GM12878 (cell line): ENCODE data around the gene RNU2-63P.

ENCODE experiments used
- CBX3 ChIP-seq: fragments of 200-600 bp; sonication (generic); IDR thresholded peaks from 2 replicates; pipeline ENCODE4 v1.6.1; 2016; ENCODE audit warnings: low read depth, borderline replicate concordance
- EP300 ChIP-seq, 2 experiments: fragments of 150-350 bp in 1 of 2; IDR thresholded peaks; 2 replicates each; pipeline ENCODE4 v1.6.1; 2011 to 2012; ENCODE audit warnings: low read depth in 2 of 2, low read length in 2 of 2, borderline replicate concordance in 1 of 2, improper control_type of control experiment in 1 of 2, inconsistent platforms in 1 of 2; ENCODE audit not compliant: control insufficient read depth in 1 of 2
- ETV6 ChIP-seq, 2 experiments: fragments of 450-650 bp in 1 of 2; IDR thresholded peaks in 1 of 2; conservative IDR thresholded peaks in 1 of 2; 2 replicates each; pipeline ENCODE4 v1.6.1; 2014; ENCODE audit warnings: antibody characterized with exemption in 1 of 2, borderline replicate concordance in 1 of 2, low read depth in 1 of 2, mild to moderate bottlenecking in 1 of 2, moderate library complexity in 1 of 2
- EZH2 ChIP-seq: IDR thresholded peaks from 2 replicates; pipeline ENCODE4 v1.6.1; 2012; ENCODE audit warnings: low read depth, mild to moderate bottlenecking, control low read depth, inconsistent platforms, low read length, borderline replicate concordance; ENCODE audit not compliant: control insufficient read depth
- GABPA ChIP-seq: IDR thresholded peaks from 2 replicates; pipeline ENCODE4 v1.6.1; 2014; ENCODE audit warnings: antibody characterized with exemption, low read depth, mild to moderate bottlenecking, inconsistent platforms
- MAX ChIP-seq: IDR thresholded peaks from 2 replicates; pipeline ENCODE4 v1.6.1; 2012; ENCODE audit warnings: low read depth, low read length, improper control_type of control experiment
- MEF2A ChIP-seq: IDR thresholded peaks from 2 replicates; pipeline ENCODE4 v1.6.1; 2011; ENCODE audit warnings: low read depth, mild to moderate bottlenecking, low read length, moderate library complexity; ENCODE audit not compliant: insufficient read depth
- POLR2A ChIP-seq: IDR thresholded peaks from 2 replicates; pipeline ENCODE4 v1.6.1; 2011; ENCODE audit warnings: low read depth, mild to moderate bottlenecking, low read length
- POLR2AphosphoS2 ChIP-seq: IDR thresholded peaks from 2 replicates; pipeline ENCODE4 v1.6.1; 2011; ENCODE audit warnings: low read depth, mild to moderate bottlenecking, low read length, improper control_type of control experiment, moderate library complexity
- POLR2AphosphoS5 ChIP-seq: IDR thresholded peaks from 2 replicates; pipeline ENCODE4 v1.6.1; 2011; ENCODE audit warnings: mild to moderate bottlenecking, low read length, inconsistent platforms
- STAT3 ChIP-seq: IDR thresholded peaks from 2 replicates; pipeline ENCODE4 v1.6.1; 2011; ENCODE audit warnings: low read depth, low read length, improper control_type of control experiment
- YY1 ChIP-seq: IDR thresholded peaks from 2 replicates; pipeline ENCODE4 v1.6.1; 2011; ENCODE audit warnings: low read depth, mild to moderate bottlenecking, low read length
- TF ChIP-seq, protein P1 (sequence below), 3 experiments: IDR thresholded peaks in 2 of 3; conservative IDR thresholded peaks in 1 of 3; 2 replicates each; pipeline ENCODE4 v1.5.1; 2011; ENCODE audit warnings: low read depth in 3 of 3, low read length in 3 of 3, mild to moderate bottlenecking in 3 of 3, control low read depth in 2 of 3, moderate library complexity in 2 of 3, inconsistent platforms in 1 of 3, mixed read lengths in 1 of 3; ENCODE audit not compliant: control insufficient read depth in 2 of 3, insufficient read depth in 1 of 3; ENCODE audit errors: extremely low read depth in 1 of 3

- TF ChIP-seq, protein P1, sequence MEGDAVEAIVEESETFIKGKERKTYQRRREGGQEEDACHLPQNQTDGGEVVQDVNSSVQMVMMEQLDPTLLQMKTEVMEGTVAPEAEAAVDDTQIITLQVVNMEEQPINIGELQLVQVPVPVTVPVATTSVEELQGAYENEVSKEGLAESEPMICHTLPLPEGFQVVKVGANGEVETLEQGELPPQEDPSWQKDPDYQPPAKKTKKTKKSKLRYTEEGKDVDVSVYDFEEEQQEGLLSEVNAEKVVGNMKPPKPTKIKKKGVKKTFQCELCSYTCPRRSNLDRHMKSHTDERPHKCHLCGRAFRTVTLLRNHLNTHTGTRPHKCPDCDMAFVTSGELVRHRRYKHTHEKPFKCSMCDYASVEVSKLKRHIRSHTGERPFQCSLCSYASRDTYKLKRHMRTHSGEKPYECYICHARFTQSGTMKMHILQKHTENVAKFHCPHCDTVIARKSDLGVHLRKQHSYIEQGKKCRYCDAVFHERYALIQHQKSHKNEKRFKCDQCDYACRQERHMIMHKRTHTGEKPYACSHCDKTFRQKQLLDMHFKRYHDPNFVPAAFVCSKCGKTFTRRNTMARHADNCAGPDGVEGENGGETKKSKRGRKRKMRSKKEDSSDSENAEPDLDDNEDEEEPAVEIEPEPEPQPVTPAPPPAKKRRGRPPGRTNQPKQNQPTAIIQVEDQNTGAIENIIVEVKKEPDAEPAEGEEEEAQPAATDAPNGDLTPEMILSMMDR (IDR thresholded peaks at IDR 0.05 in 2 of 3, conservative IDR thresholded peaks at IDR 0.05 in 1 of 3; ENCODE audit: control insufficient read depth in 2 of 3, extremely low read depth in 1 of 3, insufficient read depth in 1 of 3, low read depth in 3 of 3, low read length in 3 of 3): no peak
- TF ChIP-seq ETV6 (conservative IDR thresholded peaks at IDR 0.05 in 1 of 2, IDR thresholded peaks at IDR 0.05 in 1 of 2; ENCODE audit: borderline replicate concordance in 1 of 2, low read depth in 1 of 2) (no peak), EZH2 (no peak), POLR2A (no peak), POLR2AphosphoS5 (no peak), POLR2AphosphoS2 (no peak), MEF2A (no peak), YY1 (no peak), MAX (no peak), STAT3 (no peak), GABPA (no peak), CBX3 (no peak), EP300 (IDR thresholded peaks at IDR 0.05; ENCODE audit: borderline replicate concordance in 1 of 2, control insufficient read depth in 1 of 2, low read depth in 2 of 2, low read length in 2 of 2) (no peak)
Observed at GRCh38 chr2:88036182-88036581, 19.8 kb upstream of the RNU2-63P start.
